GM12878 (cell line): Measurements from ENCODE around the gene DDX55. TPM values are rescaled to one million over a fixed set of nuclear protein-coding genes. Genes with fewer than 3 reads are reported as not detected.

Experiments used
- ATAC-seq: fragments of 200-7000 bp; cut with Tn5 transposase; 3 replicates; pipeline ENCODE4 v1.9.1; 2020; ENCODE audit warnings: mild to moderate bottlenecking, moderate library complexity
- BruUV-seq: library from RNA; stranded (reverse); fragments of 400-500 nt; replicated peaks from 2 replicates; lab custom pipeline; 2021; lab: Mats Ljungman, UMichigan
- CTCF ChIA-PET: fragments of 300-600 bp; sonication (Branson Sonifier 250); formaldehyde crosslinking; extraction: SDS; loops from one replicate; lab custom pipeline; 2021; ENCODE audit warnings: inconsistent platforms; lab: Yijun Ruan, JAX
- POLR2A ChIA-PET: fragments of 350-600 bp; formaldehyde crosslinking; extraction: SDS; loops from one replicate; lab custom pipeline; 2021; ENCODE audit warnings: inconsistent platforms; lab: Charles Lee
- RAD21 ChIA-PET: fragments of 300-600 bp; sonication (Branson Sonifier 250); formaldehyde crosslinking; loops from one replicate; lab custom pipeline; 2023; ENCODE audit warnings: antibody characterized with exemption; ENCODE audit not compliant: unreplicated experiment; lab: Charles Lee
- SMC1A ChIA-PET: fragments of 300-600 bp; sonication (Branson Sonifier 250); formaldehyde crosslinking; loops from one replicate; lab custom pipeline; 2023; ENCODE audit not compliant: unreplicated experiment, uncharacterized antibody; lab: Charles Lee
- DNase-seq: peaks from one replicate; pipeline ENCODE4 v3.0.0-alpha.2; 2011; ENCODE audit warnings: low read depth, low spot score
- FAIRE-seq: peaks from 3 replicates; lab custom pipeline; 2011; peaks lifted over from hg19 to GRCh38; lab: Jason Lieb, UNC
- H2AFZ ChIP-seq: 2 replicates; pipeline ENCODE4 v1.6.0; 2011; ENCODE audit warnings: low read depth, low read length, control low read depth; ENCODE audit not compliant: control insufficient read depth
- H3K27ac ChIP-seq: 2 replicates; pipeline ENCODE4 v1.5.1; 2011; ENCODE audit warnings: control low read depth; ENCODE audit not compliant: control insufficient read depth, insufficient read depth
- H3K27me3 ChIP-seq, 2 experiments: replicated peaks in 1 of 2; 2 replicates each; pipeline versions ENCODE4 v1.6.0 to v1.6.1; 2011; ENCODE audit warnings: low read length in 1 of 2; ENCODE audit not compliant: control insufficient read depth in 2 of 2, insufficient read depth in 2 of 2
- H3K36me3 ChIP-seq, 2 experiments: 2 replicates each; pipeline ENCODE4 v1.5.1; 2011; ENCODE audit warnings: low read length in 1 of 2; ENCODE audit not compliant: control insufficient read depth in 2 of 2, insufficient read depth in 2 of 2
- H3K4me1 ChIP-seq: 2 replicates; pipeline ENCODE4 v1.6.1; 2011; ENCODE audit warnings: mild to moderate bottlenecking, low read length, moderate library complexity, mixed read lengths; ENCODE audit not compliant: control insufficient read depth, insufficient read depth
- H3K4me2 ChIP-seq: 2 replicates; pipeline ENCODE4 v1.6.0; 2011; ENCODE audit warnings: control low read depth; ENCODE audit not compliant: control insufficient read depth, insufficient read depth
- H3K4me3 ChIP-seq: fragments of 200-600 bp; sonication (generic); 2 replicates; pipeline ENCODE4 v1.5.1; 2016
- H3K79me2 ChIP-seq: 2 replicates; pipeline ENCODE4 v1.6.0; 2011; ENCODE audit warnings: low read length; ENCODE audit not compliant: control insufficient read depth, insufficient read depth
- H3K9ac ChIP-seq: 2 replicates; pipeline ENCODE4 v1.8.0; 2011; ENCODE audit warnings: low read length, control low read depth, mixed read lengths; ENCODE audit not compliant: control insufficient read depth, insufficient read depth
- H3K9me3 ChIP-seq: replicated peaks from 3 replicates; pipeline ENCODE4 v1.5.1; 2011; ENCODE audit warnings: mild to moderate bottlenecking, low read length; ENCODE audit not compliant: control insufficient read depth, insufficient read depth
- H4K20me1 ChIP-seq: 2 replicates; pipeline ENCODE4 v1.6.0; 2011; ENCODE audit not compliant: control insufficient read depth, insufficient read depth
- ASH2L ChIP-seq: fragments of 300-600, 200-600 bp; sonication (generic); IDR thresholded peaks from 2 replicates; pipeline ENCODE4 v1.6.1; 2017; ENCODE audit warnings: low read depth, mild to moderate bottlenecking, borderline replicate concordance
- BMI1 ChIP-seq: fragments of 450-650 bp; IDR thresholded peaks from 2 replicates; pipeline ENCODE4 v1.6.1; 2016; ENCODE audit warnings: mild to moderate bottlenecking, moderate library complexity, borderline replicate concordance
- DPF2 ChIP-seq: fragments of 450-650 bp; IDR thresholded peaks from 2 replicates; pipeline ENCODE4 v1.6.1; 2017; ENCODE audit warnings: mild to moderate bottlenecking
- GATAD2B ChIP-seq: fragments of 450-650 bp; conservative IDR thresholded peaks from 2 replicates; pipeline ENCODE4 v1.6.1; 2017; ENCODE audit warnings: low read depth, mild to moderate bottlenecking, moderate library complexity
- HCFC1 ChIP-seq: fragments of 150-350 bp; IDR thresholded peaks from 2 replicates; pipeline ENCODE4 v1.6.1; 2014; ENCODE audit warnings: low read length
- HDAC2 ChIP-seq: fragments of 200-600 bp; sonication (generic); IDR thresholded peaks from 2 replicates; pipeline ENCODE4 v1.6.1; 2017
- IRF4 ChIP-seq: IDR thresholded peaks from 2 replicates; pipeline ENCODE4 v1.6.1; 2011; ENCODE audit warnings: low read depth, low read length
- MYC ChIP-seq: IDR thresholded peaks from 2 replicates; pipeline ENCODE4 v1.6.1; 2011; ENCODE audit warnings: mild to moderate bottlenecking, low read length, moderate library complexity, inconsistent platforms; ENCODE audit not compliant: insufficient read depth, insufficient replicate concordance, insufficient read length, severe bottlenecking
- POLR2A ChIP-seq: IDR thresholded peaks from 2 replicates; pipeline ENCODE4 v1.6.1; 2011; ENCODE audit warnings: low read depth, mild to moderate bottlenecking, low read length
- RUNX3 ChIP-seq: IDR thresholded peaks from 2 replicates; pipeline ENCODE4 v1.6.1; 2012; ENCODE audit warnings: low read length, inconsistent platforms
- SKIL ChIP-seq: fragments of 450-650 bp; IDR thresholded peaks from 2 replicates; pipeline ENCODE4 v1.6.1; 2017; ENCODE audit warnings: mild to moderate bottlenecking, low read depth, inconsistent platforms; ENCODE audit not compliant: poor library complexity, severe bottlenecking
- SPI1 ChIP-seq: IDR thresholded peaks from 2 replicates; pipeline ENCODE4 v1.6.1; 2011; ENCODE audit warnings: low read depth, mild to moderate bottlenecking, low read length, moderate library complexity, borderline replicate concordance; ENCODE audit not compliant: insufficient read depth
- SRF ChIP-seq, 2 experiments: IDR thresholded peaks; 2 replicates each; pipeline ENCODE4 v1.6.1; 2011; ENCODE audit warnings: low read depth in 2 of 2, low read length in 2 of 2, mild to moderate bottlenecking in 1 of 2, moderate library complexity in 1 of 2
- TAF1 ChIP-seq: IDR thresholded peaks from 2 replicates; pipeline ENCODE4 v1.6.1; 2011; ENCODE audit warnings: mild to moderate bottlenecking, low read depth, low read length, borderline replicate concordance
- TCF7 ChIP-seq: IDR thresholded peaks from 2 replicates; pipeline ENCODE4 v1.6.1; 2014; ENCODE audit warnings: antibody characterized with exemption, borderline replicate concordance
- ZNF217 ChIP-seq: fragments of 450-650 bp; IDR thresholded peaks from 2 replicates; pipeline ENCODE4 v1.6.1; 2017; ENCODE audit warnings: antibody characterized with exemption, mild to moderate bottlenecking
- WGBS: methylation state at CpG from one replicate; pipeline ENCODE4 v1.1.6; 2016; ENCODE audit warnings: low lambda C conversion rate; ENCODE audit not compliant: insufficient replicate concordance, insufficient coverage; ENCODE audit errors: missing lambda C conversion rate; 5-methylcytosine and 5-hydroxymethylcytosine counted together
- in situ Hi-C: fragments of 300-500 bp; cut with MboI; formaldehyde crosslinking; loops from 9 replicates; pipeline ENCODE4 v1.14.3; 2018; ENCODE audit warnings: mixed read lengths
- intact Hi-C: fragments of 100-400 bp; cut with micrococcal nuclease; formaldehyde crosslinking; loops from one replicate; pipeline ENCODE4 v1.14.2; 2022; ENCODE audit not compliant: unreplicated experiment
- polyA plus RNA-seq, 11 experiments: library from polyadenylated mRNA; depleted of rRNA in 4 of 11; unstranded in 6 of 11; stranded (reverse) in 5 of 11; fragments of >200 nt; fragmentation: Nextera tagmentation in 4 of 11; fragmentation: Illumina TruSeq in 1 of 11; extraction: Ambion mirVana in 4 of 11; extraction: Trizol in 1 of 11; gene quantifications; 1 replicate in 1 of 11; 2 replicates in 10 of 11; pipeline versions ENCODE4 v1.2.1 to v1.2.3, GENCODE V29; 2011 to 2016; ENCODE audit warnings: inconsistent platforms in 2 of 11, missing spikeins in 2 of 11, low read depth in 1 of 11
- total RNA-seq, 4 experiments: library from RNA; depleted of rRNA in 3 of 4; stranded (reverse); fragments of >200 nt in 3 of 4; fragmentation: Illumina TruSeq in 1 of 4; extraction: Trizol in 1 of 4; gene quantifications; 2 replicates each; pipeline versions ENCODE4 v1.2.1 to v1.2.3, GENCODE V29; 2013 to 2021

The DDX55 gene
- total and polyA plus RNA-seq, 10 of the 15 experiments (the other 5 are each of a cell fraction or from before 2014, with no cell fraction given): 4.5 to 42.4 (median 33.4) TPM

DNA sequence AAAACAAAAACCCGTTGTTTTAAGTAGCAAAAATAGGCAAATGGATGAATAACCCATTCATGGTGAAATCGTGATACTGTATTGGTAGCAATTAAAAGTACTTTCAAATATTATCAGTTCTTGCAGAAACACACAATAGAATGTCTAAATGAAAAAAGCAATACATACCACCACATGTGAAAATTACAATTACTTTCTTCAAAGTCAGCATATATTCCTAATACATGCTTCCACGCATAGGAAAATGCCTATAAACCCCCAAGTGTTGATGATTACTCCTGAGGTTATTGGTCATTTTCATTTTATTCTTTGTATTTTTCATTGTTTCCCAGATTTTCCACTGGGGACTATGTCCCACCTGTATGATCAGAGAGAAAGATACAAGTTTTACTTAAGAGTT, 15.2 kb downstream of the DDX55 start:
- no peak for ATAC-seq
- Histone ChIP-seq H4K20me1 (no peaks in the 10 kb centered on the region), H3K4me2 (no peak overlapping the region), H3K27ac (no peak overlapping the region), H3K27me3 (no peaks in the 10 kb centered on the region), H2AFZ (no peak overlapping the region), H3K9ac (no peak overlapping the region), H3K36me3 (peaks cover 24 to 51% of the 10 kb centered on the region in 2 experiments), H3K4me3 (no peak overlapping the region), H3K79me2 (peaks cover 1% of the 10 kb centered on the region; the same call in 1 of the 2 replicates), H3K4me1 (no peaks in the 10 kb centered on the region), H3K9me3 (no peaks in the 10 kb centered on the region)
- FAIRE-seq: no peak
- in situ Hi-C loops (no loop called here), intact Hi-C loops (no loop called here)
- no TSS peak for BruUV-seq
- DNase-seq: no peak
- ChIA-PET SMC1A (no interaction called here), CTCF (interaction anchor here (2.2 kb wide), 1 partner anchor 27 kb away, joined by 10 read pairs; no protein-coding TSS in a partner anchor), RAD21 (no interaction called here), POLR2A (no interaction called here)
- WGBS: 67% methylated on average over 3 of the region's 3 CpGs
- no peak for TF ChIP-seq HDAC2
- TF ChIP-seq TCF7: no peak
- no peak for TF ChIP-seq SKIL
- no peak for TF ChIP-seq ZNF217
- no peak for TF ChIP-seq BMI1
- TF ChIP-seq IRF4: no peak
- TF ChIP-seq TAF1: no peak
- no peak for TF ChIP-seq GATAD2B
- TF ChIP-seq SRF (IDR thresholded peaks at IDR 0.05; ENCODE audit: low read depth in 2 of 2, low read length in 2 of 2): no peak
- no peak for TF ChIP-seq SPI1
- TF ChIP-seq POLR2A: no peak
- TF ChIP-seq DPF2: no peak
- TF ChIP-seq ASH2L: no peak
- TF ChIP-seq RUNX3: no peak
- TF ChIP-seq HCFC1: no peak
- no peak for TF ChIP-seq MYC
